Caco-2 (cell line): ENCODE measurements around the gene PHB1. TPM values are rescaled to one million over a fixed set of nuclear protein-coding genes. Genes with fewer than 3 reads are reported as not detected.

Experiments
- BruUV-seq: library from RNA; stranded (reverse); fragments of 400-500 nt; replicated peaks from 2 replicates; lab custom pipeline; 2021; lab: Mats Ljungman, UMichigan
- CTCF ChIA-PET: fragments of 300-600 bp; sonication (Branson Sonifier 250); formaldehyde crosslinking; loops from one replicate; lab custom pipeline; 2022; ENCODE audit warnings: antibody characterized with exemption; lab: Charles Lee
- POLR2A ChIA-PET: fragments of 300-600 bp; sonication (Branson Sonifier 250); formaldehyde crosslinking; loops from one replicate; lab custom pipeline; 2022; ENCODE audit warnings: antibody characterized with exemption; lab: Charles Lee
- DNase-seq, 2 experiments: peaks; one replicate each; pipeline versions ENCODE4 v3.0.0 to v3.0.0-alpha.2; 2020 to 2022
- H3K27me3 ChIP-seq: replicated peaks from 2 replicates; pipeline ENCODE4 v1.6.0; 2011; ENCODE audit warnings: low read length; ENCODE audit not compliant: control insufficient read depth, insufficient read depth
- H3K36me3 ChIP-seq: 2 replicates; pipeline ENCODE4 v1.5.1; 2011; ENCODE audit warnings: low read length; ENCODE audit not compliant: control insufficient read depth, insufficient read depth
- H3K4me1 ChIP-seq: fragments of 250-450 bp; sonication (Bioruptor Pico); 2 replicates; pipeline ENCODE4 v1.5.1; 2020; ENCODE audit warnings: mild to moderate bottlenecking
- H3K4me3 ChIP-seq: 2 replicates; pipeline ENCODE4 v1.5.1; 2011; ENCODE audit warnings: low read depth, mild to moderate bottlenecking, control low read depth, low read length
- H3K9me3 ChIP-seq: fragments of 250-450 bp; sonication (Bioruptor Pico); 2 replicates; pipeline ENCODE4 v1.5.1; 2020; ENCODE audit warnings: mild to moderate bottlenecking, moderate library complexity
- H3K27ac Mint-ChIP-seq: one replicate; pipeline ENCODE4 v1.8.0; 2022; ENCODE audit warnings: mixed read lengths; ENCODE audit not compliant: unreplicated experiment
- H3K27me3 Mint-ChIP-seq: one replicate; pipeline ENCODE4 v1.8.0; 2022; ENCODE audit warnings: mixed read lengths; ENCODE audit not compliant: insufficient read depth, unreplicated experiment
- H3K36me3 Mint-ChIP-seq: one replicate; pipeline ENCODE4 v1.8.0; 2022; ENCODE audit warnings: mild to moderate bottlenecking, mixed read lengths; ENCODE audit not compliant: insufficient read depth, unreplicated experiment
- H3K4me1 Mint-ChIP-seq: one replicate; pipeline ENCODE4 v1.8.0; 2022; ENCODE audit warnings: low read depth, mixed read lengths; ENCODE audit not compliant: unreplicated experiment
- H3K4me3 Mint-ChIP-seq: one replicate; pipeline ENCODE4 v1.8.0; 2022; ENCODE audit warnings: mild to moderate bottlenecking, moderate library complexity, mixed read lengths; ENCODE audit not compliant: unreplicated experiment
- H3K9me3 Mint-ChIP-seq: one replicate; pipeline ENCODE4 v1.8.0; 2022; ENCODE audit warnings: mixed read lengths; ENCODE audit not compliant: unreplicated experiment
- CTCF ChIP-seq, 2 experiments: fragments of 200-600 bp in 1 of 2; IDR thresholded peaks; 1 replicate in 1 of 2; 2 replicates in 1 of 2; pipeline versions ENCODE4 v1.5.1 to v1.8.0; 2011 to 2022; ENCODE audit warnings: antibody characterized with exemption in 1 of 2, control low read depth in 1 of 2, inconsistent platforms in 1 of 2, low read depth in 1 of 2, low read length in 1 of 2, mild to moderate bottlenecking in 1 of 2, moderate library complexity in 1 of 2; ENCODE audit not compliant: insufficient read depth in 1 of 2, severe bottlenecking in 1 of 2, unreplicated experiment in 1 of 2
- intact Hi-C: fragments of 100-400 bp; cut with micrococcal nuclease; formaldehyde crosslinking; loops from one replicate; pipeline ENCODE4 v1.10.0; 2022; ENCODE audit not compliant: unreplicated experiment
- total RNA-seq: library from RNA; stranded (reverse); gene quantifications from 2 replicates; pipeline ENCODE4 v1.2.3, GENCODE V29; 2022

The PHB1 gene
- total RNA-seq, 1 experiment from 2014 or later: 761 TPM

DNA sequence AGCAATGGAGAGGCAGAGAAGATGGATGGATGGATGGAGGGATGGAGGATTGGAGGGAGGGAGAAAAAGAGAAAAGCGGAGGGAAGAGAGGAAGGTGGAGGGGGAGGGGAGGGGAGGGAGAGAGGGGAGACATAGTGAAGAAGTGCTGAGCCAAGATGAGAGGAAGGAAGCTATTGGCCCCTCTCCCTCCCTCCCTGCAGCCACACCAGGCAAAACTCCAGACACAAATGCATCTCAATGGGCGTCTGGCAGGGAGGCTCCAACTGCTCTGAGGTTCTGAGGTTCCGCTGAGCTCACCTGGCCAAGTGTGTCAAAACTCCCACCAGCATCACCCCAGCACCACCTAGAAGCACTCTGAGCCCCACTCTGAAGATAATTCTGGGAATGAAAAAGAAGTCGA is 26.9 kb upstream of the PHB1 start:
- peaks cover 39% of the 10 kb centered on the region for H3K27me3 Mint-ChIP-seq

GRCh38 chr17:49440581-49440980 is 25.9 kb upstream of the PHB1 start:
- ChIA-PET POLR2A (no interaction called here), CTCF (interaction anchor here (0.6 kb wide), 2 partner anchors 67 to 1201 kb away, joined by 3 read pairs; no protein-coding TSS in a partner anchor)
- Histone ChIP-seq H3K36me3 (no peaks in the 10 kb centered on the region), H3K27me3 (peaks cover 3% of the 10 kb centered on the region; the same call in 1 of the 2 replicates), H3K4me1 (no peaks in the 10 kb centered on the region), H3K9me3 (no peaks in the 10 kb centered on the region), H3K4me3 (no peak overlapping the region)
- no peaks in the 10 kb centered on the region for H3K4me1 Mint-ChIP-seq
- no peak for TF ChIP-seq CTCF (IDR thresholded peaks at IDR 0.05; ENCODE audit: insufficient read depth in 1 of 2, low read depth in 1 of 2, low read length in 1 of 2, severe bottlenecking in 1 of 2, unreplicated experiment in 1 of 2)
- no peak overlapping the region for H3K4me3 Mint-ChIP-seq
- H3K27ac Mint-ChIP-seq: no peak overlapping the region
- H3K36me3 Mint-ChIP-seq: no peaks in the 10 kb centered on the region
- intact Hi-C loops: no loop called here
- peaks cover 49% of the 10 kb centered on the region for H3K27me3 Mint-ChIP-seq
- no peaks in the 10 kb centered on the region for H3K9me3 Mint-ChIP-seq
- no TSS peak for BruUV-seq
- peak in 1 of 2 experiments; percentile 40 for DNase-seq

More for the DNA sequence above, 26.9 kb upstream of the PHB1 start:
- intact Hi-C loops: no loop called here
- H3K36me3 ChIP-seq: no peaks in the 10 kb centered on the region
- ChIA-PET POLR2A (no interaction called here), CTCF (interaction anchor here (0.6 to 1.2 kb wide), 2 partner anchors 115 to 373 kb away, joined by 3 to 6 read pairs; no protein-coding TSS in a partner anchor)
- H3K4me1 ChIP-seq: no peaks in the 10 kb centered on the region
- no peak for TF ChIP-seq CTCF (IDR thresholded peaks at IDR 0.05; ENCODE audit: insufficient read depth in 1 of 2, low read depth in 1 of 2, low read length in 1 of 2, severe bottlenecking in 1 of 2, unreplicated experiment in 1 of 2)
- no peak overlapping the region for H3K4me3 Mint-ChIP-seq
- BruUV-seq: no TSS peak
- no peak overlapping the region for H3K27ac Mint-ChIP-seq
- H3K4me3 ChIP-seq: no peak overlapping the region
- peak in 1 of 2 experiments; percentile 32 for DNase-seq
- H3K4me1 Mint-ChIP-seq: no peaks in the 10 kb centered on the region
- H3K9me3 Mint-ChIP-seq: no peaks in the 10 kb centered on the region
- H3K36me3 Mint-ChIP-seq: no peaks in the 10 kb centered on the region
- no peaks in the 10 kb centered on the region for H3K9me3 ChIP-seq
- H3K27me3 ChIP-seq: peaks cover 3% of the 10 kb centered on the region; the same call in 1 of the 2 replicates

- BruUV-seq: no TSS peak
- Histone ChIP-seq H3K4me3 (no peak overlapping the region), H3K9me3 (no peaks in the 10 kb centered on the region), H3K4me1 (no peaks in the 10 kb centered on the region), H3K27me3 (peaks cover 3% of the 10 kb centered on the region; the same call in 1 of the 2 replicates), H3K36me3 (no peaks in the 10 kb centered on the region)
- no peak overlapping the region for H3K4me3 Mint-ChIP-seq
- POLR2A ChIA-PET: no interaction called here
- H3K36me3 Mint-ChIP-seq: no peaks in the 10 kb centered on the region
- no peak for TF ChIP-seq CTCF (IDR thresholded peaks at IDR 0.05; ENCODE audit: insufficient read depth in 1 of 2, low read depth in 1 of 2, low read length in 1 of 2, severe bottlenecking in 1 of 2, unreplicated experiment in 1 of 2)
- H3K27ac Mint-ChIP-seq: no peak overlapping the region
- intact Hi-C loops: loop anchor here (5.0 kb wide), 1 partner anchor 32 kb away; no protein-coding TSS in a partner anchor
- peaks cover 49% of the 10 kb centered on the region for H3K27me3 Mint-ChIP-seq
- no peaks in the 10 kb centered on the region for H3K4me1 Mint-ChIP-seq
- DNase-seq: peak in 1 of 2 experiments; percentile 39
- CTCF ChIA-PET: interaction anchor here (0.6 kb wide), 1 partner anchor 1200 kb away, joined by 3 read pairs; no protein-coding TSS in a partner anchor
- H3K9me3 Mint-ChIP-seq: no peaks in the 10 kb centered on the region
Observed at GRCh38 chr17:49439673-49440571, 25.2 kb upstream of the PHB1 start.
